Fibroblast of mammary gland (primary cell): ENCODE data around the gene CDH13.

Experiments used
- DNase-seq: peaks from one replicate; pipeline ENCODE4 v3.0.0-alpha.2; 2010; ENCODE audit warnings: low read depth
- H3K4me3 ChIP-seq: 2 replicates; pipeline ENCODE4 v1.5.1; 2011; ENCODE audit warnings: low read depth, mild to moderate bottlenecking, low read length, moderate library complexity; ENCODE audit not compliant: control insufficient read depth
- TF ChIP-seq, protein P1 (sequence below): conservative IDR thresholded peaks from 2 replicates; pipeline ENCODE4 v1.5.1; 2011; ENCODE audit warnings: low read depth, low read length, inconsistent platforms; ENCODE audit not compliant: control insufficient read depth, insufficient read depth

The CDH13 gene

GRCh38 chr16:82810077-82810476 is 183.3 kb downstream of the CDH13 start:
- no peak for DNase-seq
- TF ChIP-seq, protein P1, sequence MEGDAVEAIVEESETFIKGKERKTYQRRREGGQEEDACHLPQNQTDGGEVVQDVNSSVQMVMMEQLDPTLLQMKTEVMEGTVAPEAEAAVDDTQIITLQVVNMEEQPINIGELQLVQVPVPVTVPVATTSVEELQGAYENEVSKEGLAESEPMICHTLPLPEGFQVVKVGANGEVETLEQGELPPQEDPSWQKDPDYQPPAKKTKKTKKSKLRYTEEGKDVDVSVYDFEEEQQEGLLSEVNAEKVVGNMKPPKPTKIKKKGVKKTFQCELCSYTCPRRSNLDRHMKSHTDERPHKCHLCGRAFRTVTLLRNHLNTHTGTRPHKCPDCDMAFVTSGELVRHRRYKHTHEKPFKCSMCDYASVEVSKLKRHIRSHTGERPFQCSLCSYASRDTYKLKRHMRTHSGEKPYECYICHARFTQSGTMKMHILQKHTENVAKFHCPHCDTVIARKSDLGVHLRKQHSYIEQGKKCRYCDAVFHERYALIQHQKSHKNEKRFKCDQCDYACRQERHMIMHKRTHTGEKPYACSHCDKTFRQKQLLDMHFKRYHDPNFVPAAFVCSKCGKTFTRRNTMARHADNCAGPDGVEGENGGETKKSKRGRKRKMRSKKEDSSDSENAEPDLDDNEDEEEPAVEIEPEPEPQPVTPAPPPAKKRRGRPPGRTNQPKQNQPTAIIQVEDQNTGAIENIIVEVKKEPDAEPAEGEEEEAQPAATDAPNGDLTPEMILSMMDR = no peak
- H3K4me3 ChIP-seq = no peak overlapping the region

GRCh38 chr16:82814059-82814458 is 187.3 kb downstream of the CDH13 start:
- no peak for DNase-seq
- TF ChIP-seq, protein P1 = no peak
- no peak overlapping the region for H3K4me3 ChIP-seq

GRCh38 chr16:82819286-82819685 is 192.5 kb downstream of the CDH13 start:
- no peak for DNase-seq
- H3K4me3 ChIP-seq = no peak overlapping the region

GRCh38 chr16:82820855-82821254 is 194.1 kb downstream of the CDH13 start:
- DNase-seq = no peak
- TF ChIP-seq, protein P1 = no peak
- no peak overlapping the region for H3K4me3 ChIP-seq

More at GRCh38 chr16:82819286-82819685, 192.5 kb downstream of the CDH13 start:
- TF ChIP-seq, protein P1 = no peak

DNA sequence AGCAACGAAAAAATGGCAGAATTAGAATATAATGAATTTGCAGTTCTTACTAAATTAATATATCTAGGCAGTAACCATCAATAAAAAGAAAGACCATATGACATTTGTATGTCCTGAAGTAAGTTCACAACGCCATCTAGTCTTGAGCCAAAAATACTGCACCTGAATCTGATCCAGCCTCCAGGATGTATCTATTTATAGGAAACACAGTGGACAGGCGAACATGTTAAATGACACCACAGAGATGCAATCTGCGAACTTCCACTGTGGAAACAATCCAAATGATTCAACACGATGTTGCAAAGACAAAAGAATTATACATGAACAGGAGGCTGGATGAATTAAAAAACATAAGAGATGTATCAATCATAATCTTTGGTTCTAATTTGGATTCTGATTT is 197.6 kb downstream of the CDH13 start:
- H3K4me3 ChIP-seq = no peak overlapping the region
- DNase-seq = peak; percentile 14
- TF ChIP-seq, protein P1 = no peak

DNA sequence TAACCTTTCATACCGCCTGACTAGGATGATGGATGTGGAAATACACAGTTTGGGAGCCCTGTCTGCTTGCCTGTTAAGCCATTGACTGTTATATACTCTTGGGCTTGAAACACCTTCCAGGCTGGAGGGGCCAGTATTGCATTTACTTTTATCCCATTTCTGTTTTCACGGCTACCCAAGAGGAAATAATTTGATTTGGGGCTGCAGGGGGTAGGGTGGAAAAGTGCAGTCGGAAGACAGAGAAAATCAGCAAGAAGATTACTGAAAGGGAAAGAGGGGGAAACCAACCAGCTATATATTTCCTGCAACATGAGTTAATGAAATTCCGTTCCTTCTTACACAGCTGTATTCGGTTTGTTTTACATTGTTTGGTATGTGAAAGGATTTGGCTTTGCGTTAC is 202.5 kb downstream of the CDH13 start:
- TF ChIP-seq, protein P1 = no peak
- no peak for DNase-seq
- H3K4me3 ChIP-seq = no peak overlapping the region

GRCh38 chr16:82830944-82831343 is 204.2 kb downstream of the CDH13 start:
- no peak for DNase-seq
- H3K4me3 ChIP-seq = no peak overlapping the region
- TF ChIP-seq, protein P1 = no peak
